Activated naive CD4-positive, alpha-beta T cell (primary cell): ENCODE data around the gene ZNF23.

Experiments
- DNase-seq, 4 experiments: peaks; one replicate each; lab custom pipeline; 2025; lab: John Stamatoyannopoulos, UW

Gene ZNF23

GRCh38 chr16:71426069-71426879, 35.8 kb downstream of the ZNF23 start:
- DNase-seq, result peak in 2 of 4 experiments; percentile 5 to 28

- no peak for DNase-seq
Measured at GRCh38 chr16:71425746-71426068, 36.3 kb downstream of the ZNF23 start.

- DNase-seq, result no peak
Measured at GRCh38 chr16:71424626-71425025, 37.4 kb downstream of the ZNF23 start.

GRCh38 chr16:71423865-71424264, 38.2 kb downstream of the ZNF23 start:
- DNase-seq, result no peak

GRCh38 chr16:71423016-71423415, 39.0 kb downstream of the ZNF23 start:
- DNase-seq, result no peak

GRCh38 chr16:71421911-71422310, 40.1 kb downstream of the ZNF23 start:
- no peak for DNase-seq

GRCh38 chr16:71414038-71414437, 48.0 kb downstream of the ZNF23 start:
- no peak for DNase-seq

GRCh38 chr16:71413341-71413740, 48.7 kb downstream of the ZNF23 start:
- no peak for DNase-seq

- peak; percentile 7 to 40 (median 24) for DNase-seq
Measured at GRCh38 chr16:71412270-71413160, 49.5 kb downstream of the ZNF23 start.

- no peak for DNase-seq
Measured at GRCh38 chr16:71410146-71410545, 51.9 kb downstream of the ZNF23 start.

GRCh38 chr16:71409011-71409775, 52.9 kb downstream of the ZNF23 start:
- no peak for DNase-seq

- no peak for DNase-seq
Measured at GRCh38 chr16:71408536-71408935, 53.5 kb downstream of the ZNF23 start.

GRCh38 chr16:71407731-71408130, 54.3 kb downstream of the ZNF23 start:
- no peak for DNase-seq

- no peak for DNase-seq
Measured at GRCh38 chr16:71406724-71407123, 55.3 kb downstream of the ZNF23 start.

- no peak for DNase-seq
Measured at GRCh38 chr16:71406316-71406715, 55.7 kb downstream of the ZNF23 start.

- DNase-seq, result no peak
Measured at GRCh38 chr16:71404364-71404763, 57.7 kb downstream of the ZNF23 start.

GRCh38 chr16:71402674-71403073, 59.4 kb downstream of the ZNF23 start:
- DNase-seq, result no peak

- no peak for DNase-seq
Measured at GRCh38 chr16:71402007-71402406, 60.0 kb downstream of the ZNF23 start.

GRCh38 chr16:71399801-71400563, 62.1 kb downstream of the ZNF23 start:
- no peak for DNase-seq
